ENCODE measurements around the gene PIM3.

Gene PIM3

GRCh38 chr22:49918911-49919881 is 41.4 kb upstream of the PIM3 start:
- Histone ChIP-seq H3K4me1 (ENCODE audit: control insufficient read depth in 1 of 2, insufficient read depth in 2 of 2, low read length in 2 of 2) (peaks cover 9 to 15% of the 10 kb centered on the region in 2 donors), H3K9me3 (ENCODE audit: control insufficient read depth in 1 of 2, low read length in 2 of 2) (no peaks in the 10 kb centered on the region), H3K9ac (ENCODE audit: low read depth in 1 of 2, low read length in 2 of 2) (peak overlapping the region; percentile 63 to 70), H3K27me3 (ENCODE audit: control insufficient read depth in 1 of 2, insufficient read depth in 2 of 2, low read length in 2 of 2) (no peaks in the 10 kb centered on the region), H3K27ac (ENCODE audit: low read depth, low read length) (no peak overlapping the region), H3K4me3 (ENCODE audit: low read depth in 1 of 2, low read length in 2 of 2) (peak overlapping the region; percentile 76 to 82), H3K36me3 (ENCODE audit: control insufficient read depth in 1 of 2, insufficient read depth in 2 of 2, low read length in 2 of 2) (peaks cover 4 to 20% of the 10 kb centered on the region in 2 donors)

- peaks cover 4 to 22% of the 10 kb centered on the region in 2 donors for H3K36me3 ChIP-seq (ENCODE audit: control insufficient read depth in 1 of 2, insufficient read depth in 2 of 2, low read length in 2 of 2)
- H3K9ac ChIP-seq (ENCODE audit: low read depth in 1 of 2, low read length in 2 of 2) = no peak overlapping the region
- no peaks in the 10 kb centered on the region for H3K9me3 ChIP-seq (ENCODE audit: control insufficient read depth in 1 of 2, low read length in 2 of 2)
- no peak overlapping the region for H3K27ac ChIP-seq (ENCODE audit: low read depth, low read length)
- H3K4me1 ChIP-seq (ENCODE audit: control insufficient read depth in 1 of 2, insufficient read depth in 2 of 2, low read length in 2 of 2) = peaks cover 10 to 15% of the 10 kb centered on the region in 2 donors
- H3K4me3 ChIP-seq (ENCODE audit: low read depth in 1 of 2, low read length in 2 of 2) = no peak overlapping the region
- no peaks in the 10 kb centered on the region for H3K27me3 ChIP-seq (ENCODE audit: control insufficient read depth in 1 of 2, insufficient read depth in 2 of 2, low read length in 2 of 2)
Observed at GRCh38 chr22:49920859-49921258, 39.7 kb upstream of the PIM3 start.

- Histone ChIP-seq H3K27me3 (ENCODE audit: control insufficient read depth in 1 of 2, insufficient read depth in 2 of 2, low read length in 2 of 2) (no peaks in the 10 kb centered on the region), H3K4me3 (ENCODE audit: low read depth in 1 of 2, low read length in 2 of 2) (no peak overlapping the region), H3K4me1 (ENCODE audit: control insufficient read depth in 1 of 2, insufficient read depth in 2 of 2, low read length in 2 of 2) (peaks cover 13 to 15% of the 10 kb centered on the region in 2 donors), H3K27ac (ENCODE audit: low read depth, low read length) (no peak overlapping the region), H3K9me3 (ENCODE audit: control insufficient read depth in 1 of 2, low read length in 2 of 2) (no peaks in the 10 kb centered on the region), H3K36me3 (ENCODE audit: control insufficient read depth in 1 of 2, insufficient read depth in 2 of 2, low read length in 2 of 2) (peaks cover 4 to 26% of the 10 kb centered on the region in 2 donors), H3K9ac (ENCODE audit: low read depth in 1 of 2, low read length in 2 of 2) (no peak overlapping the region)
Observed at GRCh38 chr22:49921508-49922278, 38.9 kb upstream of the PIM3 start.

- no peaks in the 10 kb centered on the region for H3K9me3 ChIP-seq (ENCODE audit: control insufficient read depth in 1 of 2, low read length in 2 of 2)
- peaks cover 4 to 29% of the 10 kb centered on the region in 2 donors for H3K36me3 ChIP-seq (ENCODE audit: control insufficient read depth in 1 of 2, insufficient read depth in 2 of 2, low read length in 2 of 2)
- no peak overlapping the region for H3K9ac ChIP-seq (ENCODE audit: low read depth in 1 of 2, low read length in 2 of 2)
- no peak overlapping the region for H3K4me3 ChIP-seq (ENCODE audit: low read depth in 1 of 2, low read length in 2 of 2)
- peaks cover 8 to 13% of the 10 kb centered on the region in 2 donors for H3K4me1 ChIP-seq (ENCODE audit: control insufficient read depth in 1 of 2, insufficient read depth in 2 of 2, low read length in 2 of 2)
- no peaks in the 10 kb centered on the region for H3K27me3 ChIP-seq (ENCODE audit: control insufficient read depth in 1 of 2, insufficient read depth in 2 of 2, low read length in 2 of 2)
- H3K27ac ChIP-seq (ENCODE audit: low read depth, low read length) = no peak overlapping the region
Observed at GRCh38 chr22:49922484-49922883, 38.1 kb upstream of the PIM3 start.

GRCh38 chr22:49922926-49923325 is 37.6 kb upstream of the PIM3 start:
- Histone ChIP-seq H3K27me3 (ENCODE audit: control insufficient read depth in 1 of 2, insufficient read depth in 2 of 2, low read length in 2 of 2) (no peaks in the 10 kb centered on the region), H3K4me3 (ENCODE audit: low read depth in 1 of 2, low read length in 2 of 2) (no peak overlapping the region), H3K9ac (ENCODE audit: low read depth in 1 of 2, low read length in 2 of 2) (no peak overlapping the region), H3K36me3 (ENCODE audit: control insufficient read depth in 1 of 2, insufficient read depth in 2 of 2, low read length in 2 of 2) (peaks cover 4 to 29% of the 10 kb centered on the region in 2 donors), H3K27ac (ENCODE audit: low read depth, low read length) (no peak overlapping the region), H3K4me1 (ENCODE audit: control insufficient read depth in 1 of 2, insufficient read depth in 2 of 2, low read length in 2 of 2) (peaks cover 8 to 13% of the 10 kb centered on the region in 2 donors), H3K9me3 (ENCODE audit: control insufficient read depth in 1 of 2, low read length in 2 of 2) (no peaks in the 10 kb centered on the region)

- peaks cover 8 to 13% of the 10 kb centered on the region in 2 donors for H3K4me1 ChIP-seq (ENCODE audit: control insufficient read depth in 1 of 2, insufficient read depth in 2 of 2, low read length in 2 of 2)
- no peak overlapping the region for H3K27ac ChIP-seq (ENCODE audit: low read depth, low read length)
- H3K27me3 ChIP-seq (ENCODE audit: control insufficient read depth in 1 of 2, insufficient read depth in 2 of 2, low read length in 2 of 2) = no peaks in the 10 kb centered on the region
- no peaks in the 10 kb centered on the region for H3K9me3 ChIP-seq (ENCODE audit: control insufficient read depth in 1 of 2, low read length in 2 of 2)
- no peak overlapping the region for H3K4me3 ChIP-seq (ENCODE audit: low read depth in 1 of 2, low read length in 2 of 2)
- peaks cover 4 to 29% of the 10 kb centered on the region in 2 donors for H3K36me3 ChIP-seq (ENCODE audit: control insufficient read depth in 1 of 2, insufficient read depth in 2 of 2, low read length in 2 of 2)
- no peak overlapping the region for H3K9ac ChIP-seq (ENCODE audit: low read depth in 1 of 2, low read length in 2 of 2)
Observed at GRCh38 chr22:49923445-49923844, 37.1 kb upstream of the PIM3 start.

- Histone ChIP-seq H3K36me3 (ENCODE audit: control insufficient read depth in 1 of 2, insufficient read depth in 2 of 2, low read length in 2 of 2) (peaks cover 4 to 29% of the 10 kb centered on the region in 2 donors), H3K9ac (ENCODE audit: low read depth in 1 of 2, low read length in 2 of 2) (no peak overlapping the region), H3K9me3 (ENCODE audit: control insufficient read depth in 1 of 2, low read length in 2 of 2) (no peaks in the 10 kb centered on the region), H3K27me3 (ENCODE audit: control insufficient read depth in 1 of 2, insufficient read depth in 2 of 2, low read length in 2 of 2) (no peaks in the 10 kb centered on the region), H3K4me1 (ENCODE audit: control insufficient read depth in 1 of 2, insufficient read depth in 2 of 2, low read length in 2 of 2) (peaks cover 5 to 8% of the 10 kb centered on the region in 2 donors), H3K4me3 (ENCODE audit: low read depth in 1 of 2, low read length in 2 of 2) (no peak overlapping the region), H3K27ac (ENCODE audit: low read depth, low read length) (no peak overlapping the region)
Observed at GRCh38 chr22:49924113-49924833, 36.3 kb upstream of the PIM3 start.

GRCh38 chr22:49925525-49926128 is 34.9 kb upstream of the PIM3 start:
- Histone ChIP-seq H3K9me3 (ENCODE audit: control insufficient read depth in 1 of 2, low read length in 2 of 2) (no peaks in the 10 kb centered on the region), H3K4me3 (ENCODE audit: low read depth in 1 of 2, low read length in 2 of 2) (peak overlapping the region in 1 of 2 donors; percentile 16), H3K4me1 (ENCODE audit: control insufficient read depth in 1 of 2, insufficient read depth in 2 of 2, low read length in 2 of 2) (peaks cover 5 to 8% of the 10 kb centered on the region in 2 donors), H3K9ac (ENCODE audit: low read depth in 1 of 2, low read length in 2 of 2) (peak overlapping the region in 1 of 2 donors; percentile 27), H3K36me3 (ENCODE audit: control insufficient read depth in 1 of 2, insufficient read depth in 2 of 2, low read length in 2 of 2) (peaks cover under 1 to 22% of the 10 kb centered on the region in 2 donors), H3K27ac (ENCODE audit: low read depth, low read length) (no peak overlapping the region), H3K27me3 (ENCODE audit: control insufficient read depth in 1 of 2, insufficient read depth in 2 of 2, low read length in 2 of 2) (no peaks in the 10 kb centered on the region)

GRCh38 chr22:49926916-49927315 is 33.7 kb upstream of the PIM3 start:
- no peak overlapping the region for H3K27ac ChIP-seq (ENCODE audit: low read depth, low read length)
- peaks cover 8 to 14% of the 10 kb centered on the region in 2 donors for H3K4me1 ChIP-seq (ENCODE audit: control insufficient read depth in 1 of 2, insufficient read depth in 2 of 2, low read length in 2 of 2)
- H3K9ac ChIP-seq (ENCODE audit: low read depth in 1 of 2, low read length in 2 of 2) = no peak overlapping the region
- no peaks in the 10 kb centered on the region for H3K27me3 ChIP-seq (ENCODE audit: control insufficient read depth in 1 of 2, insufficient read depth in 2 of 2, low read length in 2 of 2)
- no peak overlapping the region for H3K4me3 ChIP-seq (ENCODE audit: low read depth in 1 of 2, low read length in 2 of 2)
- H3K9me3 ChIP-seq (ENCODE audit: control insufficient read depth in 1 of 2, low read length in 2 of 2) = no peaks in the 10 kb centered on the region
- peaks cover 0 to 12% of the 10 kb centered on the region in 2 donors for H3K36me3 ChIP-seq (ENCODE audit: control insufficient read depth in 1 of 2, insufficient read depth in 2 of 2, low read length in 2 of 2)
